AG08396 (cell line): Measurements from ENCODE around the gene TIMM50.

Experiments
- DNase-seq: peaks from one replicate; pipeline ENCODE4 v3.0.0; 2012; ENCODE audit warnings: low spot score, mixed read lengths

Gene TIMM50

GRCh38 chr19:39533003-39533512 is 52.4 kb downstream of the TIMM50 start:
- no peak for DNase-seq

GRCh38 chr19:39533791-39534190 is 53.2 kb downstream of the TIMM50 start:
- no peak for DNase-seq

GRCh38 chr19:39539165-39539517 is 58.5 kb downstream of the TIMM50 start:
- DNase-seq = peak; percentile 69

- peak; percentile 99 for DNase-seq
Measured at GRCh38 chr19:39539518-39540332, 59.1 kb downstream of the TIMM50 start, which contains the start of gene EID2. TSS of gene EID2 (minus strand) at chr19:39540161. CDS start at chr19:39540079, 82 bp downstream.

GRCh38 chr19:39540333-39540673 is 59.7 kb downstream of the TIMM50 start:
- no peak for DNase-seq
